Measurements from ENCODE around the gene KRTAP10-3. TPM values are rescaled to one million over a fixed set of nuclear protein-coding genes. Genes with fewer than 3 reads are reported as not detected.
A peak's percentile ranks its signal among the peaks of the same experiment; 100 is the strongest.

Gene KRTAP10-3
- total and polyA plus RNA-seq, 8 donors, result not detected

- Histone ChIP-seq H3K36me3 (no peaks in the 10 kb centered on the region), H3K27ac (no peak overlapping the region), H3K9me3 (no peaks in the 10 kb centered on the region), H3K4me1 (peaks cover 0 to 7% (median 5%) of the 10 kb centered on the region in 3 donors), H3K4me3 (no peak overlapping the region), H3K27me3 (no peaks in the 10 kb centered on the region)
- intact Hi-C loops (cut with DNase I), result loop anchor here in 2 of 3 donors (5.0 to 10.0 kb wide), 2 partner anchors 280 to 282 kb away; no protein-coding TSS in a partner anchor
- no peak for TF ChIP-seq CTCF (IDR thresholded peaks at IDR 0.05)
- FAIRE-seq (no peak), DNase-seq (peak in 2 of 6 donors; percentile 25 to 41), ATAC-seq (no peak)
- WGBS, 2 donors, result 52 to 78% methylated on average over 11 of the region's 11 CpGs
These were observed 43.7 kb downstream of the KRTAP10-3 start for GRCh38 chr21:44514746-44515358.

- Histone ChIP-seq H3K4me3 (no peak overlapping the region), H3K27ac (no peak overlapping the region), H3K9me3 (no peaks in the 10 kb centered on the region), H3K36me3 (no peaks in the 10 kb centered on the region), H3K4me1 (peaks cover 0 to 9% (median 5%) of the 10 kb centered on the region in 3 donors), H3K27me3 (no peaks in the 10 kb centered on the region)
- ATAC-seq (no peak), DNase-seq (peak in 1 of 6 donors; percentile 36), FAIRE-seq (no peak)
- no peak for TF ChIP-seq CTCF (IDR thresholded peaks at IDR 0.05)
- WGBS, 2 donors, result 69 to 87% methylated on average over 7 of the region's 7 CpGs
- intact Hi-C loops (cut with DNase I), result loop anchor here in 2 of 3 donors (5.0 to 10.0 kb wide), 2 partner anchors 281 to 283 kb away; no protein-coding TSS in a partner anchor
These were observed 44.4 kb downstream of the KRTAP10-3 start for GRCh38 chr21:44514218-44514520.

- WGBS, 2 donors, result 61 to 65% methylated on average over 15 of the region's 15 CpGs
- Histone ChIP-seq H3K9me3 (no peaks in the 10 kb centered on the region), H3K36me3 (no peaks in the 10 kb centered on the region), H3K27ac (no peak overlapping the region), H3K4me3 (no peak overlapping the region), H3K4me1 (peaks cover 0 to 9% (median 5%) of the 10 kb centered on the region in 3 donors), H3K27me3 (no peaks in the 10 kb centered on the region)
- no peak for FAIRE-seq
- intact Hi-C loops (cut with DNase I), result loop anchor here in 2 of 3 donors (5.0 to 10.0 kb wide), 2 partner anchors 281 to 284 kb away; no protein-coding TSS in a partner anchor
- ATAC-seq, result no peak
- no peak for TF ChIP-seq CTCF (IDR thresholded peaks at IDR 0.05)
- peak in 2 of 6 donors; percentile 62 to 71 for DNase-seq
These were observed 45.0 kb downstream of the KRTAP10-3 start for GRCh38 chr21:44513389-44514217.

GRCh38 chr21:44512496-44513388, 45.9 kb downstream of the KRTAP10-3 start:
- no peak for TF ChIP-seq CTCF (IDR thresholded peaks at IDR 0.05)
- peaks cover 0 to 9% (median 5%) of the 10 kb centered on the region in 3 donors for H3K4me1 ChIP-seq
- DNase-seq (peak in 2 of 6 donors; percentile 42 to 59), FAIRE-seq (no peak), ATAC-seq (no peak)
- H3K9me3 ChIP-seq, result no peaks in the 10 kb centered on the region
- 68 to 75% methylated on average over 21 of the region's 21 CpGs for WGBS, 2 donors
- no peaks in the 10 kb centered on the region for H3K36me3 ChIP-seq
- no peak overlapping the region for H3K27ac ChIP-seq
- H3K27me3 ChIP-seq, result no peaks in the 10 kb centered on the region
- H3K4me3 ChIP-seq, result no peak overlapping the region
- intact Hi-C loops (cut with DNase I), result loop anchor here in 2 of 3 donors (5.0 to 10.0 kb wide), 2 partner anchors 282 to 285 kb away; no protein-coding TSS in a partner anchor

Data from pancreas (tissue), 10 donors.